ENCODE data around the gene SCYGR2. TPM values are rescaled to one million over a fixed set of nuclear protein-coding genes. Genes with fewer than 3 reads are reported as not detected.

Gene SCYGR2
- total and polyA plus RNA-seq, 4 donors, result not detected

DNA sequence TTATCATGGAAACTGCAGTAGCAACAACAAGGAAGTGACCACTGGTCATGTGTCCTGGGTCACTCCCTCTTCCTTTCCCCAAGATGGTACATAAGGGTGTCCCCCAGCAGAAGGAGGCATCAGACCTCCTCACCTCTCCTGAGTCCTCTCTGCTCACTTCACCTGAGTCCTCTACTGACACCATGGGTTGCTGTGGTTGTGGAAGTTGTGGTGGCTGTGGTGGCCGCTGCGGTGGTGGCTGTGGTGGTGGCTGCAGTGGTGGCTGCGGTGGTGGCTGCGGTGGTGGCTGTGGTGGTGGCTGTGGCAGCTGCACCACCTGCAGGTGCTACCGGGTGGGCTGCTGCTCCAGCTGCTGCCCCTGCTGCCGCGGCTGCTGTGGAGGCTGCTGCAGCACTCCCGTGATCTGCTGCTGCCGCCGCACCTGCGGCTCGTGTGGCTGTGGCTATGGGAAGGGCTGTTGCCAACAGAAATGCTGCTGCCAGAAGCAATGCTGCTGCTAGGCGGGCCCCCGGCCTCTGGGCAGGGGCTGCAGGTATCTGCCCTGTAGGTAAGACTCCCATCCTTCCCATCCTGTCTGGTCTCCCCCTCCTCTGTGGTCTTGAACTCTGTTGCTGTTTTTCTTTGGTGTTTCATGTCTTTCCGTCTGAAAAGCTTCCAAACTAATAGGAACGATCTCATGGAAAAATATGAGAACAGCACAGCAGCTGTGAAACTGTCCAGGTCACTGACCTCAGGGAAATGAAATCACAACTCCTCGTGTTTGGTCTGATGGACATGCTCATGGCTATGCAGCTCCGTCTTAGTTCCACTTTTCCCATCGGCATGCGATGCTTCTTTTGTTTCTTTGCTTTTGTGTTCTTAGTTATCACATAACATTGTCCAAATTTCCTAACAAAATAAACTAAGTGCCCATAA, 18.9 kb downstream of the SCYGR2 start, which contains the start of gene SCYGR4:
Gene SCYGR4, plus strand, starts transcription at position 183 of the 915 bp plus-strand sequence. Its CDS starts 0 bp downstream, at position 183.
- TF ChIP-seq EGR1 (IDR thresholded peaks at IDR 0.05; ENCODE audit: low read depth in 2 of 2) (no peak), NR2F2 (IDR thresholded peaks at IDR 0.05) (peak; percentile 12), RXRA (IDR thresholded peaks at IDR 0.05) (peak; percentile 24 to 47)
- H3K4me1 ChIP-seq (ENCODE audit: control insufficient read depth in 4 of 4, insufficient read depth in 4 of 4, low read length in 3 of 4), result peaks cover 0 to 2% (median 0%) of the 10 kb centered on the region in 4 donors
- H3K4me3 ChIP-seq (ENCODE audit: low read depth in 1 of 3, low read length in 3 of 3), result no peak within 1 kb of the TSS
- no peak for DNase-seq (ENCODE audit: low spot score)
- H3K9ac ChIP-seq (ENCODE audit: low read depth in 1 of 2, low read length in 2 of 2), result no peak within 1 kb of the TSS
- no peak within 1 kb of the TSS for H3K27ac ChIP-seq (ENCODE audit: low read depth in 1 of 2, low read length in 2 of 2)
- peaks cover 0 to 3% (median 1%) of the 10 kb centered on the region in 4 donors for H3K9me3 ChIP-seq (ENCODE audit: control insufficient read depth in 4 of 4, low read length in 3 of 4)
- no peaks in the 10 kb centered on the region for H3K36me3 ChIP-seq (ENCODE audit: control insufficient read depth in 4 of 4, insufficient read depth in 3 of 4, low read depth in 1 of 4, low read length in 3 of 4)
- WGBS, result 78% methylated on average over 20 of the region's 20 CpGs
- H3K27me3 ChIP-seq (ENCODE audit: control insufficient read depth in 4 of 4, insufficient read depth in 4 of 4, low read length in 3 of 4), result no peaks in the 10 kb centered on the region

DNA sequence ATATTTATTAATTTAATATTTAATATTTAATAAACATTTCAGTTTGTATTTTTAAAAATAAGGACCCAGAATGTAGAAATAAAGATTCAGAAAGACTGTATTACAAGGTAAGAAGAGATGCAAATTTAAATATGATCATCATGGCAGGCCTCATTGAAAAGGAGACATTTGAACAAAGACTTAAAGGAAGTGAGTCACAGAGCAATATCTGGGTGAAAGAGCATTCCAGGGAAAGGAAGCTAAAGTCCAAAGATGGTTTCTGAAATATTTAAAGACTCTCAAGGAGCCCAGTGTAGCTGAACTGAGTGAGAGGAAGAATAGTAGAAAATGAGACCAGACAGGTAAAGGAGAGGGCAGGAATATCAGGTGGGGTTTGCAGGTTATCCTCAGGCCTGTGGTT, 24.5 kb downstream of the SCYGR2 start:
- TF ChIP-seq SP1 (IDR thresholded peaks at IDR 0.05) (no peak), FOXA1 (IDR thresholded peaks at IDR 0.05) (no peak), FOXA2 (IDR thresholded peaks at IDR 0.05) (no peak), HNF4A (conservative IDR thresholded peaks at IDR 0.05) (no peak), EGR1 (IDR thresholded peaks at IDR 0.05; ENCODE audit: low read depth in 2 of 2) (no peak), HNF4G (IDR thresholded peaks at IDR 0.05) (no peak), JUND (IDR thresholded peaks at IDR 0.05) (no peak), GABPA (IDR thresholded peaks at IDR 0.05 in 1 of 2, conservative IDR thresholded peaks at IDR 0.05 in 1 of 2) (no peak)
- TF ChIP-seq, protein P1, sequence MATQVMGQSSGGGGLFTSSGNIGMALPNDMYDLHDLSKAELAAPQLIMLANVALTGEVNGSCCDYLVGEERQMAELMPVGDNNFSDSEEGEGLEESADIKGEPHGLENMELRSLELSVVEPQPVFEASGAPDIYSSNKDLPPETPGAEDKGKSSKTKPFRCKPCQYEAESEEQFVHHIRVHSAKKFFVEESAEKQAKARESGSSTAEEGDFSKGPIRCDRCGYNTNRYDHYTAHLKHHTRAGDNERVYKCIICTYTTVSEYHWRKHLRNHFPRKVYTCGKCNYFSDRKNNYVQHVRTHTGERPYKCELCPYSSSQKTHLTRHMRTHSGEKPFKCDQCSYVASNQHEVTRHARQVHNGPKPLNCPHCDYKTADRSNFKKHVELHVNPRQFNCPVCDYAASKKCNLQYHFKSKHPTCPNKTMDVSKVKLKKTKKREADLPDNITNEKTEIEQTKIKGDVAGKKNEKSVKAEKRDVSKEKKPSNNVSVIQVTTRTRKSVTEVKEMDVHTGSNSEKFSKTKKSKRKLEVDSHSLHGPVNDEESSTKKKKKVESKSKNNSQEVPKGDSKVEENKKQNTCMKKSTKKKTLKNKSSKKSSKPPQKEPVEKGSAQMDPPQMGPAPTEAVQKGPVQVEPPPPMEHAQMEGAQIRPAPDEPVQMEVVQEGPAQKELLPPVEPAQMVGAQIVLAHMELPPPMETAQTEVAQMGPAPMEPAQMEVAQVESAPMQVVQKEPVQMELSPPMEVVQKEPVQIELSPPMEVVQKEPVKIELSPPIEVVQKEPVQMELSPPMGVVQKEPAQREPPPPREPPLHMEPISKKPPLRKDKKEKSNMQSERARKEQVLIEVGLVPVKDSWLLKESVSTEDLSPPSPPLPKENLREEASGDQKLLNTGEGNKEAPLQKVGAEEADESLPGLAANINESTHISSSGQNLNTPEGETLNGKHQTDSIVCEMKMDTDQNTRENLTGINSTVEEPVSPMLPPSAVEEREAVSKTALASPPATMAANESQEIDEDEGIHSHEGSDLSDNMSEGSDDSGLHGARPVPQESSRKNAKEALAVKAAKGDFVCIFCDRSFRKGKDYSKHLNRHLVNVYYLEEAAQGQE (IDR thresholded peaks at IDR 0.05), result no peak
- Histone ChIP-seq H3K9ac (ENCODE audit: low read depth in 1 of 2, low read length in 2 of 2) (no peak overlapping the region), H3K27ac (ENCODE audit: low read depth in 1 of 2, low read length in 2 of 2) (no peak overlapping the region), H3K9me3 (ENCODE audit: control insufficient read depth in 4 of 4, low read length in 3 of 4) (peaks cover 0 to 4% (median 2%) of the 10 kb centered on the region in 4 donors), H3K27me3 (ENCODE audit: control insufficient read depth in 4 of 4, insufficient read depth in 4 of 4, low read length in 3 of 4) (no peaks in the 10 kb centered on the region), H3K36me3 (ENCODE audit: control insufficient read depth in 4 of 4, insufficient read depth in 3 of 4, low read depth in 1 of 4, low read length in 3 of 4) (no peaks in the 10 kb centered on the region), H3K4me3 (ENCODE audit: low read depth in 1 of 3, low read length in 3 of 3) (no peak overlapping the region), H3K4me1 (ENCODE audit: control insufficient read depth in 4 of 4, insufficient read depth in 4 of 4, low read length in 3 of 4) (no peaks in the 10 kb centered on the region)
- no peak for DNase-seq (ENCODE audit: low spot score)

DNA sequence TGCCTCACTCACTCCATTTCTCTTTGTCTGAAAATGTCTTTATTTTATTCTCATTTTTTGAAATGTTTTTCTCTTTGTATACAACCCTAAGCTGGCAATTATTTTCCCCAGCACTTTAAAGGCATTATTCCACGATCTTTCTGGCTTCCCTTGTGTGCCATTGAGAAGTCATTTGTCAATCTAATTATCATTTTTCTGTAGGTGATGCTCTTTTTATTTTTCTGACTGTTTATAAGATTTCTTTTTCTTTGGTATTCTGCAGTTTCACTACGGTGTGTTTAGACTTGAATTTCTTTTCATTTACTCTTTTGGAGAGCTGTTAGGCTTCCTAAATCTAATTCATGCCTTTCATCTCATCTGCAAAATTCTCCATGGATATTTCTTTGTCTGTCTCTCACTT, 26.7 kb downstream of the SCYGR2 start:
- Histone ChIP-seq H3K36me3 (ENCODE audit: control insufficient read depth in 4 of 4, insufficient read depth in 3 of 4, low read depth in 1 of 4, low read length in 3 of 4) (no peaks in the 10 kb centered on the region), H3K27ac (ENCODE audit: low read depth in 1 of 2, low read length in 2 of 2) (no peak overlapping the region), H3K9me3 (ENCODE audit: control insufficient read depth in 4 of 4, low read length in 3 of 4) (peaks cover 0 to 4% (median 2%) of the 10 kb centered on the region in 4 donors), H3K4me1 (ENCODE audit: control insufficient read depth in 4 of 4, insufficient read depth in 4 of 4, low read length in 3 of 4) (no peaks in the 10 kb centered on the region), H3K9ac (ENCODE audit: low read depth in 1 of 2, low read length in 2 of 2) (no peak overlapping the region), H3K4me3 (ENCODE audit: low read depth in 1 of 3, low read length in 3 of 3) (no peak overlapping the region), H3K27me3 (ENCODE audit: control insufficient read depth in 4 of 4, insufficient read depth in 4 of 4, low read length in 3 of 4) (no peaks in the 10 kb centered on the region)
- no peak for DNase-seq (ENCODE audit: low spot score)
- 58% methylated on average over 2 of the region's 2 CpGs for WGBS
- TF ChIP-seq JUND (IDR thresholded peaks at IDR 0.05) (no peak), FOXA1 (IDR thresholded peaks at IDR 0.05) (no peak), RAD21 (IDR thresholded peaks at IDR 0.05) (no peak), FOXA2 (IDR thresholded peaks at IDR 0.05) (no peak), NR2F2 (IDR thresholded peaks at IDR 0.05) (no peak), HNF4G (IDR thresholded peaks at IDR 0.05) (no peak), HNF4A (conservative IDR thresholded peaks at IDR 0.05) (no peak), GABPA (IDR thresholded peaks at IDR 0.05 in 1 of 2, conservative IDR thresholded peaks at IDR 0.05 in 1 of 2) (no peak)
- TF ChIP-seq, protein P2, sequence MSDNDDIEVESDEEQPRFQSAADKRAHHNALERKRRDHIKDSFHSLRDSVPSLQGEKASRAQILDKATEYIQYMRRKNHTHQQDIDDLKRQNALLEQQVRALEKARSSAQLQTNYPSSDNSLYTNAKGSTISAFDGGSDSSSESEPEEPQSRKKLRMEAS (IDR thresholded peaks at IDR 0.05), result no peak
- TF ChIP-seq, protein P1 (IDR thresholded peaks at IDR 0.05), result no peak
- TF ChIP-seq, protein P3, sequence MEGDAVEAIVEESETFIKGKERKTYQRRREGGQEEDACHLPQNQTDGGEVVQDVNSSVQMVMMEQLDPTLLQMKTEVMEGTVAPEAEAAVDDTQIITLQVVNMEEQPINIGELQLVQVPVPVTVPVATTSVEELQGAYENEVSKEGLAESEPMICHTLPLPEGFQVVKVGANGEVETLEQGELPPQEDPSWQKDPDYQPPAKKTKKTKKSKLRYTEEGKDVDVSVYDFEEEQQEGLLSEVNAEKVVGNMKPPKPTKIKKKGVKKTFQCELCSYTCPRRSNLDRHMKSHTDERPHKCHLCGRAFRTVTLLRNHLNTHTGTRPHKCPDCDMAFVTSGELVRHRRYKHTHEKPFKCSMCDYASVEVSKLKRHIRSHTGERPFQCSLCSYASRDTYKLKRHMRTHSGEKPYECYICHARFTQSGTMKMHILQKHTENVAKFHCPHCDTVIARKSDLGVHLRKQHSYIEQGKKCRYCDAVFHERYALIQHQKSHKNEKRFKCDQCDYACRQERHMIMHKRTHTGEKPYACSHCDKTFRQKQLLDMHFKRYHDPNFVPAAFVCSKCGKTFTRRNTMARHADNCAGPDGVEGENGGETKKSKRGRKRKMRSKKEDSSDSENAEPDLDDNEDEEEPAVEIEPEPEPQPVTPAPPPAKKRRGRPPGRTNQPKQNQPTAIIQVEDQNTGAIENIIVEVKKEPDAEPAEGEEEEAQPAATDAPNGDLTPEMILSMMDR (IDR thresholded peaks at IDR 0.05; ENCODE audit: low read depth, low read length, missing input control), result no peak

All from liver (tissue), 9 donors.